ENCODE data around the gene HAPLN2.

HAPLN2 gene

DNA sequence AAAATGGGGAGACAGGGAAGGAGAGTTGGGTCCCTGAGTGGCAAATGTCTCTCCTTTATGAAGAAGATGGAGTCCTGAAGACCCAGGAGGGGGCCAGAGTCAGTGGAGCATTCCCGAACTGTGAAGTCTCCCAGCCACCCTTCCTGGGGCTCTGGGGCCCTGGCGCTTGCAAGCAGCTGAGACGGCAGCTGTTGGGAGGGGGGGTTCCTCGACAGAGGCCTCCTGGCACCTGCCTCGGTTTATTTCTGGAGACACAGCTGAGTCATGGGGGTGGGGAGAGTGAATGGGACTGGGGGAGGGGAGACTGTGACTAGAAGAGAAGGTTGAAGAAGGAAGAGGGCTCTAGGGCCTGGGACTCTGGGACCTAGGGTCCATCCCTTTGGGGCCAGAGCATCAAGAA is 44.0 kb downstream of the HAPLN2 start:
- no peak for DNase-seq (ENCODE audit: low read depth)

GRCh38 chr1:156664046-156664766 is 45.0 kb downstream of the HAPLN2 start:
- no peak for DNase-seq (ENCODE audit: low read depth)

GRCh38 chr1:156664767-156665411 is 45.7 kb downstream of the HAPLN2 start:
- DNase-seq (ENCODE audit: low read depth): no peak

DNA sequence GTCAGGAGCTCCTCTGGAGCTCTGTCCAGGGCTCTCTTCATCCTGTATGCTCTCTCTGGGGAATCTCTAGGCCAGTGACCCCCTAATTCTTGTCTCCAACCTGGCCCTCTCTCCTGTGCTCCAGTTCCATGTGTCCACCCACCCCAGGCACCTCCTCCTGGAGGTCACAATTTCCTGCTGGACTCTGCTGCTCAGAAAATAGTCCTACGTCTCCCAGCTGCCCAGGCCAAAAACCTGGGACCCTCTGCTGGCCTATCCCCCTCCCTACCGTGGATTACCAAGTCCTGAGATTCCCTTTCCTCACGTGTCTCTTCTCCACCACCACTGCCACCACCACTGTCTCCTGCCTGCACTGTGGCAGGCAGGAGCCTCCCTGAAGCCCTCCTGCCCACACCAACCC is 46.3 kb downstream of the HAPLN2 start:
- DNase-seq (ENCODE audit: low read depth): no peak

DNA sequence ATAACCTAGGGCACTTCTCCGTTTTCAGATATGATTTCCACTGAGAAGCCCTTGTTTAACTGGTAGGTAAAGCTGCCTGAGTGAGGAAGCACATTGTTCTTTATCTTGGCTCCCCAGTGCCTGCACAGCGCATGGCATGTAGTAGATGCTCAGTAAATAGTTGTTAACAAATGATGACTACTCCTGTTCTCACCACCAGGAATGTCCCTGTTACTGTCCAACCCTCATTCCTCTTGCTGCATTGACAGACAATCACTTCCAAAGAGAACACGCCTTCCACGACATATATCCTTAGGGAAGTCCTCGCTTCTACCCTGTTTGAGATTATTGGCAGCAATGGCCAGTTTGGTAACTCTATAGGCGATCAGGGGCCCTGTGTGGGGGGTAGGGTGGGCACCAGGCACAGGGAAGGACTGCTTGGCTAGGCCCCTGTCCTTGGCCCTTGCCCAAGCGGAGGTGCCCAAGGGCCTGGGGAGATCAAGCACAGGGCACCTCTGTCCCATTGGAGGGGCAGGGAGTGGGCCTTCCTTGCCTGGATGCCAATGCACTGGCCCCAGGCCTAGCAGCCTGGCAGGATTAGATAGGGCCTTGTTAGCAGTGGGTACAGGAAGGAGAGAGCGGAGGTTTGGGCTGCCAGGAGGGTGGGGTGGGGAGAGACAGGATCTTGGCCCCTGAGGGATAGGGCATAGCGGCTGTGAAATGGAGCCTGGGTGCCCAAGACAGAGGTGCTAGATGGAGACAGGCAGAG is 47.8 kb downstream of the HAPLN2 start:
- DNase-seq (ENCODE audit: low read depth): no peak

DNA sequence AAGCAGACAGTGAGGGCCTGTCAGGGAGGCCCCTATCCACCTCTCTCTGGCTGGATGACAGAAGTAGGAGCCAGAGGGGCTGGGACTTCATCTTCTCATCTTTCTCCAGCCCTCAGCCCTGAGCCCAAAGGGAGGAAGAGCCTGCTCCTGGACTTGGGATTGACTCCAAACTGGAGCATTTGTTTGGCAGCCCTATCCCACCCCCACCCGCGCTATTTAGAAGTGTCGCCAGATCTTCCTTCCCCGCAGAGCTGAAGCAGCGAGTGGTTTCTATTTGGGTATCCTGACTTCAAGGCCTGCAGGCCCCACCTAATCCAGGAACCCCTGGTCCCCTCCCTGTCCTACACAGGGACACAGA is 48.4 kb downstream of the HAPLN2 start:
- no peak for DNase-seq (ENCODE audit: low read depth)

DNA sequence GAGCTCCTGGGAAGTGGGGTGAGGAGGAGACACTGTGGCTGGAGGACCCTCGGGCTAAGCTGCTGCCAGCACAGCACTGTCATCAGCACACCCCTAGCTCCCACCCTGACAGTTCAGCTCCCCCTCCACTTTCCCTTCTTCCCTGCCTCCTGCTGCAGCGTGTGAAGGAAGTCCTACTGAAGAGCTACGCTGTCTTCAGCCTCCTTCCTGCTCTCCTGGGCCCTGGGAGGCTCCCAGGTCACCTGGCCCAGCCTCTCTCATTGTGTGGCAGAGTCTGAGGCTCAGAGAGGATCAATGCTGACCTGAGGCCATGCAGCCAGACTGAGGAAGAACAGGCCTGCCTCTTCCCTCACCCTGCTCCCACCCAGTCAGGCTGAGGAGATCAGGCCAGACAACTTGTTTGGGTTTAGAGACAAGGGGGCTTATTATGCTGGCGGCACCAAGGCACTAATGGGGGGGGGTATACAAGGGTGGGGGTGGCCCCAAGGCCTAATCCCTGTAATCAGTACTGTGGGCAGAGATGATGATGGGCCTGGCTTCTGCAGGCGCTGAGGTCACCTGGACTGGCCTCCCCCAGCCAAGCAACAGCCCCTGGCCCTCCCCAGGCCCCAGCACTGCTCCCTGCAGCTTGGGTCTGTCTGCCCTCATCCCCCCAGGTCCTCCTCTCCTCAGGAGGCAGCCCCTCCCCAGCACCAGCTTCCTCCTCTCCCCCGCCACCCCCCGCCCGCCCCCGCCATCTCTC is 48.9 kb downstream of the HAPLN2 start:
- no peak for DNase-seq (ENCODE audit: low read depth)

DNA sequence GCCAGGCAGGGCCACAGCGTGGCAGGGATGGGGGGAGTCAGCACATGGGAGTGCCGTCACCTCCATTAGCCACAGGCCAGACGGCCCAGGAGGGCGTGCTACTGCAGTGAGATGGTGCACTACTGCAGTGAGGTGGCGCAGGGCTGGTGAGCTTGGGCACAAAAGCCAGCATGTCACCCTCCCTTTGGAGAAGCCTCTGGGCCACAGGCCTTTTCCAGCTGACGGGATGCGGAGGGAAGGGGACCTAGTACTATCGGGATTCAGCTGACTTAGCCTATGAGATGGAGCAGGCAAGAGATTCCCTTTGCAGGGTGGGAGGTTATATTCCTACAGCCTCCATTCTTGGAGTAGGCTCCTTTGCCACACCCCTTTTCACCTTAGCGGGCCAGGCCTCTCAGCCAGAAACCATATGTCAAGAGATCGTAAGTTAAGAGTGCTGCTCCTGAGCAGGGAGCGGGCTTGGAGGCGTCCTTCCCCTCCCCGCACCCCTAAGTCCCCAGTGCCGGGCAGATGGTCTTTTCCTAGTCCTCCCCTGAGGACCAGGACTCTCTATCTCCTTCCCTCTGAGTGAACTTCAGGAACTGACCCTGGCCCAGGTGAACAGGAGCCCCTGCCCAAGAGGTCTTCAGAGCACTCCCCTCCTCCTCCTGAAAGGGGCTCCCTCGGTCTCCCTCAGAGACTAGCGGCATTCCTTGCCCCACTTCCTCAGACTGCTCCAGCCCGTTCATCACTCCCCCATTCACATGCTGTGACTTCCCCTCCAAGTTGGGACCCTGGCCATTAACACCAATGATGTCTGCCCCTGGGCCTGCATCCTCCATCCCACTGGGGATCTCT is 49.8 kb downstream of the HAPLN2 start:
- DNase-seq (ENCODE audit: low read depth): no peak

DNA sequence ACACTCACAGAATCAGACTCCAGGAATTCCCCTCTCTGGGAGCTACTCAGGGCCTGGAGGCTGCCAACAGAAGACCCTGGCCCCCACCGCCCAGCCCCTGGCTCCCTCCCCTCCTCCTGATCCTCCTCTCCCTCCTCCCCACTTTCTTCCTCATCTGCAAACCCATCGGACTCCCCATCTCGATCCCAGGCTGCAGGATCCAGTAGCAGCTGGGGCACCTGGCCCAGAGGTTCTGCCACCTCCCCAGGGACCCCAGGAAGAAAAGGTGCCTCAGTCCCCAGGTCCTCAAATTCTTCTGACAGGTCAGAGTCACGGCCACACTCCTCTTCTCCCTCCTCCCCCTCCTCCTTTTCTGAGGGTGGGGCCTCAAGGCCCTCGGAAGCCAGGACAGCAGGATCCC is 50.6 kb downstream of the HAPLN2 start:
- no peak for DNase-seq (ENCODE audit: low read depth)

GRCh38 chr1:156670359-156670758 is 51.1 kb downstream of the HAPLN2 start:
- DNase-seq (ENCODE audit: low read depth): no peak

GRCh38 chr1:156670791-156671190 is 51.6 kb downstream of the HAPLN2 start:
- DNase-seq (ENCODE audit: low read depth): no peak

GRCh38 chr1:156671804-156672203 is 52.6 kb downstream of the HAPLN2 start:
- DNase-seq (ENCODE audit: low read depth): no peak

DNA sequence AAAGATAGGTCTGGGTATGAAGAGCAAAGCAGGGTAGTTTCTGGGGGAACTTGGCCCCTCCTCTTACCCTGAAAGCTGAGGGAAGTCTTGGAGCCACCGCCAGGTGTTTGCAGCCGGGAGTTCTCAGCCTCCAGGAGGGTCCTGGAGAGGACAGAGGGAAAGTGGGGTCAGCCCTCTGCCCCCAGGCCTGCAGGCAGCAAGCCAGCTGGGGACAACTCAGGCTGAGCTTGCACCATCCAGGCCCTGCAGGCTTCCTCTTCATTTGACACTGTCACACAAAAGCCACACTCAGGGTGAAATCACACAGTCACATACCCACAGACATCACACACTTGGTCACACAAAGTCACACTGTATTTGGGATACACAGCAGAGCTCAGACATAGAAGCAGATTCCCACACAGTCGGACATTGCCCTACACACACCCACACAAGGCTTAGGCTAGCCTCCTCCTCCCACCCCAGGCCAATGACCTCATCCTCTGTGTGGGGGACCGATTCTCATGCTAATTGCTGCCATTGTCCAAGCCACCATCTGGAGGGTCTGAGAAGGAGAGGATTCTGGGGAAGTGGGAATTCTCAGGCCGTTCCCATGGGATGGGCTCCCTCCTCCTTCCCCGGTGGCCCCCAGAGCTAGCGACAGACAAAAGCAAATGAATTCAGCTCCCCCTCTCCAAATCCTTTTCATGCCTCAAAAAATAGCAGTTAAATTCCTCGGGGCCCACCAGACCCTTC is 54.3 kb downstream of the HAPLN2 start:
- no peak for DNase-seq (ENCODE audit: low read depth)

Data from stimulated activated CD4-positive, alpha-beta T cell treated with anti-CD3 and anti-CD28 coated beads, Interleukin-2, amount 100 ng/mL, for 4 hours (primary cell).